Endothelial cell (in vitro differentiated cells): ENCODE measurements around the gene CEP162. TPM values are rescaled to one million over a fixed set of nuclear protein-coding genes. Genes with fewer than 3 reads are reported as not detected.

ENCODE experiments used
- total RNA-seq: library from RNA; stranded (reverse); fragmentation: NEBNext Ultra II Directional; extraction: Animal tissue kit (Norgen Biotek cat#: 25700); gene quantifications from one replicate; pipeline ENCODE4 v1.2.1, GENCODE V29; 2021; ENCODE audit not compliant: unreplicated experiment

The CEP162 gene
- total RNA-seq, 1 donor from 2014 or later: 14.3 TPM

Other genes starting within 250 kb of the CEP162 start
- gene MRAP2, start 193.9 kb downstream of the CEP162 start, total RNA-seq: 5.1 TPM